ENCODE measurements around the gene AADAC.
"Not testable (repeated sequence)": the region's sequence is repeated elsewhere in the genome, so short reads cannot be mapped to it uniquely, and the experiment has no call there.

The AADAC gene

DNA sequence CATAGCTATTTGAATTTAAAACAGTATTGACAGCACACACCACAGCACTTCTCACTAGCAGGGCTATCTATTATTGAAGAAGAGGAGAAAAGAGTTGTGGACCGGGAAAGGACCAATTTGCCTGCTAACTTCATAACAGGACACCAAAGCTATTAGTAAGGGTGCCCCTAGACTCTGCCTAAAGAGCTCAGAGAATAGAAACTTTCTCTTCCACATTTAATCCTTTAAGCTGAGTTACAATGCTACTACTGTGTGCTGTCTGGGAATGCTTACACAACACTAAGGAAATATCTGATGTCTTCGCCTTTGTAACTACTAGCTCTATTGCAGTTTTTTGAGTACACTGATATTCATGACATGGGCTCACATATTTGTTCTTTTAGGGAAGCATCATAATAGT, 13.5 kb upstream of the AADAC start:
- no peak for DNase-seq

DNA sequence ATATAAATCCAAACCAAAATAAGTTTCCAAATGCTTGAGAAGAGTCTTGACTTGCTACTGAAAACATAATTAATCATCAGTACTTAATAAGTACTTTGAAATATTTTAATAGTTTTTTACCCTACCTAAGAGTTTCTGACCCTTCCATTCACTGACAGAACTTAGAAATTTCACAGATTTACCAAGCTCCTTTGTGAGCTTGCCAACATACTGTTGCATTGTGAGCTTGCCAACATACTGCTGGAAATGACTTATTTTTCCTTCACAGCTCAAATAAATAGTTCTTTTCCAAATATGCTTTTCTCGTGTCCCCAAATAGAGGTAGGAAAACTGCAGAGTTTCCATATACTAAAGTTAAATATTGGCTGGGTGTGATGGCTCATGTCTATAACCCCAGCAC, 9.6 kb upstream of the AADAC start:
- no peak for DNase-seq

DNA sequence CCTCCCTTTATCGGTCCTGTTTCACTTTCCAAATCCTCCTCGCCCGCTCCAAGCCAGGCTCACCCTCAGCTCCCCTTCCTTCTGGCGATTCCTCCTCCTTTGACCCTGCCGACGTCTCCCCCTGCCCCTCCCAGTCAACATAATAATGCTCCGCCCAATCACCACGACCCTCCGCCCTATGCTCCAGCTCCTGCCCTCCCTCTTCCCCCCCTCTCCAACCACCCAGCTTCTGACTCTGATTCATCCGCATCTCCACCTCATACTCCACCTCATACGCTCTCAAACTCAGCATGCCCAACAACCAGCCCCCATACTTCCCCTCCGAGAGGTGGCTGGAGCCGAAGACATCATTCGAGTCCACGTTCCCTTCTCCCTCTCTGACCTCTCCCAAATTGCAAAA, 7.1 kb upstream of the AADAC start:
- no peak for DNase-seq

DNA sequence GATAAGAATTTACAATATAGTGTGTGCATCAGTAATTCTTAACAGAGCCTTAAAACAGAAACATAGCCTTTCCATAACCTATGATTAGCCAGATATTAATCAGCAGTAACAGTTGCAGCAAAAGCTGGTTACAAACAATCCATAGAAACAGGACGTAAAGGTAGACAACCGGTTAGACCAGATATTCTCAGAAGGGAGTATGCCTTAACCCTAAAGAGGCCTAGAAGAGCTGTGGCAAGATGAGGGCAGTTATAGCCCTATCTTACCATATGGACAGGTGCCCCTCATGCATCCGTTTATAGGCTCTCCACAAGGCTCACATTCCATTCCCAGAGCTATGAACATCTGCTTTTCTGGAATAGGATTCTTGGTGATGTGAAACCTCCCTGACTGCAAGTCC, 5.0 kb upstream of the AADAC start:
- not testable (repeated sequence) for DNase-seq

DNA sequence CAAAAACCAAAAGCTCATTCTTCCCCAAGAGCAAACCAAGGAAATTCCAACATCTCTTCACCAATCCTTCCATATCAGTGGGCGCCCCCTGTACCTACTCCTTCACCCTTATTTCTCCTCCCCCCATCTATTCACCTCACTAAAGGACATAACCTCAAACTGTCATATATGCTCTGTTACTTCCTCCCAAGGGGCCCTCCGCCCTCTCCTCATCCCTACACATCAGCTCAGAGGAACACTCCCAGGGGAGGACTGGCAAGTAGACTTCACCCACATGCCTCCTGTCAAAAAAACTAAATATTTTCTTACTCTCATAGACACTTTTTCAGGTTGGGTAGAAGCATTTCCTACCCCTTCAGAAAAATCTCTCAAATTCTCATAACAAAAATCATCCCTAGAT, 2.4 kb upstream of the AADAC start:
- no peak for DNase-seq

DNA sequence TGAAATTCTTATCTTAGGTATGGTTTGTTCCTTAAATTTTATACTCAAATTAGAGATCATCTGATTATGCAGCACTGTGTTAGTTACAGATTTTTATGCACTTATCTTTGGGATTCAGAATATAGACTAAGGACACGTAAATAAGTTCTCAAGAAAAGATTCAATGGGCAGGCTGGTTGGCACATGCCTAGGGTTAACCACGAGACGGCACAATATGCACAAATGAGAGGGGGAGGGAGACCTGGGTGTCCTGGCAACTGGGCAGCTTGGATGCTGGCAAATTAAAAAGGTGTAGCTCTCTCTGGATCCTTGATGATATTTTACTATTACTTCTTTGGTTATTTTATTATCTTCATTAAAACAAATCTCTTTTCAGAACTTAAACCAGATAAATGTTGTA, 672 bp downstream of the AADAC start:
- DNase-seq: no peak

DNA sequence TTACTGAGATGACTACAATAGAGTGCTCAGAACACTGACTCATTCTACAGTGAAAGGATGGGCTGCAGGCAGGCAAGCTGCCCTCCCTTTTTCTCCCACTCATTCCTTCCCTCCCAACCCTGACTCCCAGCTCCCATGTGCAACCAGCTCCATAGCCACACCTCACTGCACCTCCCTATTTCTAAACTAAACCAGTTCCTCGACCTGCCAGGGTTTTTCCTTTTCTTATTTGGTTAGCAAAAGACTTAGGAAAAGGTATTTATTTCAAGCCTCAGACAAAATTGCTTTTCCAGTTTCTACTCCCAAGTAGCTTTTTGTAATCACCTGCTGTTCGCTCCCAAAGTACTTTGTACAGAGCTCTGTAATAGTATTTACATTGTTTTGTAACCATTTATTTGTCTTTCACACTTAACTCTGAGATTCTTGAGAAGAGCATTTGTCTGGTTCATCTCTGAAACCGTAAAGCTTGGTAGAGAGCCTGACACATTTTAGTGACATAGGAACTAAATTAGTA, 2.2 kb downstream of the AADAC start:
- no peak for DNase-seq

DNA sequence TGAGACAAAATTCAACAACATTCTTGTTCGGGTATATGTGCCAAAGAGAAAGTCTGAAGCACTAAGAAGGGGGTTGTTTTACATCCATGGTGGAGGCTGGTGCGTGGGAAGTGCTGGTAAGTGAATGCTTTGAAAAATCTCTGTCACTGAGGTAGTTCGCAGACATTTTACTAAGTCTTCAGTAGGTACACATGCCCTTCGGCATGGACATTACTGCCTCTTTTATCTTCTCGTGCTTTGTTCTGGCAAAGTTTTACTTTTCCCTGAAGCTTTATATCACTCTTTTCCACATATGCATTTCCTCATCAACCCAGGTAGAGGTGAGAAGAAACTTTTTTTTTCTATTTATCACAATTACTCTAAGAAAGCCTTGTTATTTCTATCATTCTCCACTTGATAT, 3.6 kb downstream of the AADAC start:
- no peak for DNase-seq

DNA sequence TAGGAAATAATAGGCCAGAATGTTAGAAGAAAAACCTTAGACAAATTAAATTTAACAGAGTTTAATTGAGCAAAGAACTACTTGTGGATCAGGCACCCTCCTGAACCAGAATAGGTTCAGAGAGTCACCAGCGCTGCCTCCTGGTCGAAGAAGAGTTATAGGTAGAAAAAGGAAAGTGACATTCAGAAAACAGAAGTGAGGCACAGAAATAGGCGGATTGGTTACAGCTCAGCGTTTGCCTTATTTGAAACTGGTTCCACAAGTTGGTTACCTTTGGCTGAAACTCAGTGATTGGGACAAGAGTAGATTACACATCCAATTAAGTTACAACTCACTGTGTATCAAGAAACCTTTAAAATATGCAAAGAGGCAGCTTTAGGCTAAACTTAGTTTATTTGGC, 4.4 kb downstream of the AADAC start:
- DNase-seq: no peak

DNA sequence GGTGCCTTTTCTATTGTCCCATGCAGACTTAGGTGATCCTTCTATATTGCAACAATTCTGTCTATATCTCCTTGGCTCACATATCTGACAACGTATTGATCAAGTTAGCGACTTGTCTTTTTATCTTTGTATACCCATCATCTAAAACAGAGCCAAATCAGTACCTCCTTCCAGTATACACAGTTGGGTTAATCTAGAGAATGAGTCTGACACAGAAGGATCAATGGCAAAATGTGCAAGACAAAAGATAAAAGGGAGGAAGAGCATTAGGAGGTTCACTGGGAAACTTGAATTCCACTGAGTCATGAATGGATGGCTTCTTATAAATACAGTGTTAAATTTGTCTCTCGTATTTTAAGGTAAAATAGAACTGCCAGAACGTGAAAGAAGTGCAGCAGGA, 6.0 kb downstream of the AADAC start:
- DNase-seq: no peak

DNA sequence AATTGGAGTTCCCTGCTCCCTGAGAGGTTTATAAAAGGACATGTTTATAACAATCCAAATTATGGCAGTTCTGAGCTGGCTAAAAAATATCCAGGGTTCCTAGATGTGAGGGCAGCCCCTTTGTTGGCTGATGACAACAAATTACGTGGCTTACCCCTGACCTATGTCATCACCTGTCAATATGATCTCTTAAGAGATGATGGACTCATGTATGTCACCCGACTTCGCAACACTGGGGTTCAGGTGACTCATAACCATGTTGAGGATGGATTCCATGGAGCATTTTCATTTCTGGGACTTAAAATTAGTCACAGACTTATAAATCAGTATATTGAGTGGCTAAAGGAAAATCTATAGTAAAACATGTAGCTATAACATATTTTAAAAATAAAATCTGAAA, 13.9 kb downstream of the AADAC start:
- DNase-seq: no peak

DNA sequence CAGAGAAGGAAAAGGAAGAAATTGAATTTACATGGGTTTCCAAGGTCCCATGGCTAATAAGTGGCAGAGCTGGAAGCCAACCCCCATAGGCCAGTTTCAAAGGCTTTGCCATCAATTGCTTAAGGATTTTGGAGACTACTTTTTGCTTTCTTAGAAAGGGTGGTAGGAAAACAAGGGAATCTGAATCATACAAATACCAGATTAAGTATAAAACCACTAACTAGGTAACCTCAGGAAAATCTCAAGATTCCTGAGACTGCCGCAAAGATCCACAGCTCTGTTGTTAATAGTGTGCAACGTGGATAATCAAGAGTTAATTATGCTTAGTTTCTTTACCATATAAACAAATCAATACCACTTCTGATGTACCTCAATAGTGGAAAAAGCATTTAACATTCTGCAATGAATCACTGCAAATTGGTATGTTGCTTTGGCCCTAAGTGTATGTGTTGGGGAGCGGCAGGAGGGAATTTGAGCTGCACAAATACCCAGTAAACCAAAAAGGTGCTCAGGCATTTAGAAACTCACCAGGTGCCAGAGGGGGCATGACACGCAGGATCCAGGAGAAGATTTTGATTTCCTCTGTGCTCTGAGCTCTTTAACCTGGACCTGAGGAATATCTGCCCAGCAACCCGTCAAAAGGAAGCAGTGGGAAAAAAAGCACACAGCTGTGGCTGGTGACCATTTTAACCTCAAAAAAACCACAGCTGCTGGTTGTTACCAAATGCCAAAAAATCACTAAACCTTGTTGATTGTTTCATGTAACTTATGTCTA, 22.0 kb downstream of the AADAC start:
- DNase-seq: no peak

DNA sequence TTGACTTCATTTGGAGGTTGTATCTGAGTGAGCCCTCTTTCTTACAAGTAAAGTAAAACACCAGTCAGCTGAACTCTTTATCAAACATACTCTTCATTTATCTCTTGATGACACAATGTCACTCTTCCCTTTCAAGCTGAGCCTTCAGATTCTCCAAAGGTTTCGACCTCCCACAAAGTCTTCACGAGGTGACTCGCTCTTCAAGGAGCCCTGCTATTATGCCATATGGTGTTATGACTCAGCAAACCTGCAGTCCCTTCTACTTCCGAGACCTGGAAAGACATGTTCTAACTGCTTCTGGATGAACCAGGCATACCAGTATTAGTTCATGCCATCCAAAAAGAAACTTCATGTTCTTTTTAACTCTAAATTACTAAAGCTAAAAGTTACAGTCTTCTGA, 23.1 kb downstream of the AADAC start:
- no peak for DNase-seq

DNA sequence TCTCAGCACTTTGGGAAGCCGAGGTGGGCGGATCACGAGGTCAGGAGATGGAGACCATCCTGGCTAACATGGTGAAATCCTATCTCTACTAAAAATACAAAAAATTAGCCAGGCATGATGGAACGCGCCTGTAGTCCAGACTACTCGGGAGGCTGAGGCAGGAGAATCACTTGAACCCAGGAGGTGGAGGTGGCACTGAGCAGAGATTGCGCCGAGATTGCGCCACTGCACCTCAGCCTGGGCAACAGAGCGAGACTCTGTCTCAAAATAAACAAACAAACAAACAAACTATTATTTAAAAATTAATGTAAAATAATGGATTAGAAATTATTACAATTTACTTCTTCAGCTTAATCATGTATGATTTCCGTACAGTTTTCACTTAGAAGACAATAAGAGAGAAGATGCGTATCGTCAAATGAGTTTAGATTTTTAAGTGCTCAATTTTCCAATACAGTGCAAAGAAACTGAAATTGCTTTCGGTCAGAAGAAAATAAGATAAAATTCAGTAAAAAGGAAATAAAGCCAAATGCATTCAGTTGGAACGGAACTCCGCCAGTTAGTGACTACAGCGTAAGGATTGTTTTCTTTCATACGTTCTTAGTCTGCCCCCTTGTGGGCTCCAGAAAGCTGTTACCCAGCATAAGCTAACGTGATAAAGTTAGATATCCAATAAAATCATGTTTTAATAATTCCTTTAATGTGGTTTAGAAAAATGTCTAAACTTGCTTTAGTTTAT, 24.8 kb downstream of the AADAC start:
- DNase-seq: no peak

DNA sequence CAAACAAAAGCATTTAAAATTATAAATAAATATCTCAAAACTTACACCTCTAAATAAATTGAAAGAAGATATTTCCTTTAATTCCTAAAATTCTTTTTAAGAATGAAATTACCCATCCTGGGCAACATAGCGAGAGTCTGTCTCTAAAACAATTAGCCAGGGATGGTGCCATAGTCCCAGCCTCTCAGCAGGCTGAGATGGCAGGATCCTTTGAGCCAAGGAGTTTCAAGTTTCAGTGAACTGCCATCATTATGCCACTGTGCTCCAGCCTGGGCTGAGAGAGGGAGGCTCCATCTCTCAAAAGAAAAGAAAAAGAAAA, 25.4 kb downstream of the AADAC start:
- no peak for DNase-seq

DNA sequence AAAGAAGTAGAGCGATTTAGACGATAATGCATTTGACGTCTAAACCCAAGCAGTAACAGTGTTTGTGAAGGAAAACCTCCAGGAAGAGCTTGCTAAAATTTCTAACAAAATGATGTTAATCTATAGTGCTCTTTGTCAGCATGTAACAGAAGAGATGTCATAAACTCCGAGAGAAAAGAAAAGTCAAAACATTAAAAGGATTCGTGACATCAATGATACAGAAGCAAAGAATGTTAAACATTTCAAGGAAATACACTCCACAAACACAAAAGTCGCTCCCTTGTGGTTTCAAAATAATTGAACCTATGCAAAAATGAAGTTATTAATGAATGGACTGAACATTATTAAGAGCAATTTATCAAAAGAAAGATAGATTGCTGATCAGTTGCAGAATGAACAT, 27.9 kb downstream of the AADAC start:
- DNase-seq: no peak

DNA sequence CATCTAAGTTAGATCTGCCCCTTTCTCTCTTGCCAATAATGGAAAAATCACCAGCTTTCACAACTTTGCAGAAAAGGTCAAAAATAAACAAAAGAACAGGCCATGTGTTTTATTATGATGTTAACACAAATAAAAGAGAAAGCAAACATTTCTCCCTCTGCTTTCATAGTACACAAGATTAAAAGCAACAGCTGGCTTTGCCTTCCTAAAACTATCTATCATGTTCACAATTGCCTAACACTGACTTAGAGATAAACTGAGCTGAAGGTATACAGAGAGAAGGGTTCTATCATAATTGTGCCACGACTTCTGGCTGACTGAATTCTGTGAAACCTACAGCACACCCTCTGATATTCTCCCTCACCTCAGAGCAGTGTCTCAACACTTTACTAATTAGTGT, 29.4 kb downstream of the AADAC start:
- no peak for DNase-seq

DNA sequence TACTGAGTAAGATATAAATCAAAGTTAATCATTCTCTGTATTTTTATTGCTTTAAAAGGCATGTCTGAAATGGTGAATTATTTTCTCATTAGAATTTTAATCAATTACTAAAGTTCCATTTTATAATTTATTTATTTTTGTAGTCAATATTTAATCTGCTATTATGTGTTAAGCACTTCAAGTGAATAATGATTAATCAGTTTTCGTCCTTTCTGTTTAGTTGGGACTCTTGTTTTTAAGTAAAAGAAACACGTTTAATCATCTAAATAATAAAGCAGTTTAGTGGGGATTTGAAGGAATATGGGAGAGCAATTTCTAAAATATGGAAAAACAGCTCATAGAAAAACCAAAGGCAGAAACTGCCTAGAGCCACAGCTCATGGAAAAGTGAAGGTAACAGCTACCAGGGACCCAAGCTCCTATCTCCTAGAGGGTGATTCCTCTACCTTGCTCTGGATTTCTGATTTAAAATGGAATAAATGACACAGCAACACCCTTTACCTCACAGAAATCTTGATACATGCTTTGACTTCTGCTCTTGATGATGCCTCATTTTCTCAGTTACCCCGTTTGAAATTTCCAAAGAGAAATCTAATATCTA, 31.5 kb downstream of the AADAC start:
- DNase-seq: no peak

DNA sequence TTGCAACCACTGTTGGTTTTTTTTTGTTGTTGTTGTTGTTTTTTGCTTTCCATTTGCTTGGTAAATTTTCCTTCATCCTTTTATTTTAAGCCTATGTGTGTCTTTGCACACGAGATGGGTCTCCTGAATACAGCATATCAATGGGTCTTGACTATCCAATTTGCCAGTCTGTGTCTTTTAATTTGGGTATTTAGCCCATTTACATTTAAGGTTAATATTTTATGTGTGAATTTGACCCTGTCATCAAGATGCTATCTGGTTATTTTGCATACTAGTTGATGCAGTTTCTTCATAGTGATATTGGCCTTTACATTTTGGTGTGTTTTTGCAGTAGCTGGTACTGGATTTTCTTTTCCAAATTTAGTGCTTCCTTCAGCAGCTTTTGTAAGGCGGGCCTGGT, 36.1 kb downstream of the AADAC start:
- DNase-seq: not testable (repeated sequence)

DNA sequence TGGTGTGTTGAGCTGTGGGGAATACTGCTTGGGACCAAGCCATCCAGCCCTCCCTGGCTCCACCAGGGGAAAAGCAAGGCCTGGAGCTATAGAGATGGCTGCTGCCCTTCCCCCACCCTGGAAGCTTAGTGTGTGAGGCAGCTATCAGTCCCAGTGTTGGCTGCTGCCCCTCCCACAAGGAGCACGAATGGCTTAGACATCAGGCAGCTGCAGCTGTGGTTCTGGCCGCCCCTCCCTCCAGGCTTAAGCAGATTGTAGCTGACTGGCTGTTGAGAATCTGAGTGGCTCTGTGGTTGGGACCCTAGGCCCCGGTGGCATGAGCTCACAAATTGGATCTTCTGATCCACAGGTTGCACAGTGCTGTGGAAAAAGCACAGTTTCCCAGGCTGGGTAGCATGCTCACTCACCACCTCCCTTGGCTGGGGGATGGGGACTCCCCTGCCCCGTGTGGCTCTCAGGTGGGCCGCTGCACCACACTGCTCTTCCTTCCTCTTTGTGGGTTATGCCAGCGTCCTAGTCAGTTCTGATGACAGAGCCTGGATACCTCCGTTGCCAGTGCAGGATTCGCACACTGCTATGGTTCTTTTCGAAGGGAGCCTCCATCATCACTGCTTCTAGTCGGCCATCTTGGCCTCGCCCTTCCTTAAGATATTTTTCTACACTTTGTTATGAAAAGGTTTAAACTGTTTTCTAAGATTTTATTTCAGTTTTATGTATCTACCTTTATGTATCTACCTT, 38.3 kb downstream of the AADAC start:
- DNase-seq: no peak

DNA sequence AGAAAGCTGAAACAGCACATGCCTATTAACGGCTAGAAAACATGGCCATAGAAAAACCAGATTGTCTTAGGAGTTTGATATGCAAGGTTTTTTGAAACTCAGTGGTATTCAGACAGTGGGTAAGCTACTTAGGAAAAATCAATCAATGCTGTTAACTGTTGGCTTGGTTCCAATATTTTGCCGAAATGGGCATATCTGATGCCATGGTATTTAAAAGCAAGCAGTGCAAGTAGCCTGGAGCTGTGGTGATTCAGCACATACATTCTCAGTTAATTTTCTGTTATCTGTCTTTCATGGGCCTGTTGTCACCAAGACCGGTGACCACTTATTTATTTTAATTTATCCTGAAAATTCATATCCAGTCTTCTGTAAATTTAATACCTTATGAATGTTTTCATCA, 42.2 kb downstream of the AADAC start:
- no peak for DNase-seq

DNA sequence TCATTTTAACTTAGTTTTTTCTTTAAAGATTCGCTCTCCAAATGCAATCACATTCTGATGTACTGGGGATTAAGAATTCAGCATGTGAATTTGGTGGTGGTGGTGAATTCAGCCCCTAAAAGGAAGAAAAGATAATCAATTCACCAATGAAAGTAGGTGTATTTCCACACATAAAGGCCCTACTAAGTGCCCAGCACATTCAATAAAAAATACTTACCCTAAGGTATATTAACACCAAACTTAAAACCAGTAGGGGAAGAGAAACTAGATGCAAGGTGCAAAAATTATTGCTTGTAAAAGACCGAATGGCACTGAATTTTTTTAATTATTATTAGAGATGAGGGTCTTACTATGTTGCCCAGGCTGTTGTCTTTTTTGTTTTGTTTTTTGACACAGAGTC, 42.7 kb downstream of the AADAC start:
- no peak for DNase-seq

DNA sequence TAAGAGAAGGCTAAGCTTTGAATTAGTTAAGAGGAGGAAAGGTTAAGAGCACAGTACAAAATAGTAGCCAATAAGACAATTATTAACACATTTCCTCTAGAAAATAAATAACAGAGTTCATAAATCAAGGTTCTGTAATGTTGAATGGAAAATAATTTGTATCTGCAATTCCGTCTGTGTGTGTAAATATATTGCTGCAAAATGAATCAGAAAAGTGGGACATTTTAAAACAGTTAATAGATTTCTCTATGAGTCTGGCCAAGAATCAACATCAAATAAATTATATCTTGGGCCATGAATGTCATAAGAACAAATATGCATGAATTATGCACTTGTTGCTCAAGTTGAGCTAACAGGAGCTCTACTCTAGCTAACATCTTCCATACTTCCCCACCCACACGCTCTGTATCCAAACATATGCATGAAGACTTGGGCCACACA, 45.3 kb downstream of the AADAC start:
- DNase-seq: no peak

DNA sequence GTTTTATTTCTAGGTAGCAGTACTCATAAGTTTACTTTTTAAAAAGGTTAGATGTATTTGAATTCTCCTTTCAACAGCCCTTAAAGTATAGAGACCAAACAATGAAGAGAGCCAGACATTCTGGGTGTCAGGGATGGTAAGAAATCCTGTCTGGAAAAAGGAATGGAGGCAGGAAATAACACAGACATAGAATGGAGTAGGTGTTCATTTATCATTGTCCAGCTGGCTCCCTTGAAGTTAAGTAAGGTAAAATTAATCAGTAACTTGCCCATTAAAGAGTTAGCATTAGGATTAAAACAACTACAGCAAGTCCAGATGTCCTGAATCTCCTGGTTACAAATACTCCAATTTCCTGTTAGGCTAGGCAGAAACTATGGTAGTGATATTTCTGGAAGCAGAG, 46.0 kb downstream of the AADAC start:
- DNase-seq: no peak
